Measurements from ENCODE around the gene AAR2. TPM values are rescaled to one million over a fixed set of nuclear protein-coding genes. Genes with fewer than 3 reads are reported as not detected.
A peak's percentile ranks its signal among the peaks of the same experiment; 100 is the strongest.

AAR2 gene
- total RNA-seq, 1 donor from 2014 or later: 36.2 TPM

GRCh38 chr20:36217226-36217625, 19.1 kb upstream of the AAR2 start:
- no peak for DNase-seq (ENCODE audit: low read depth)

GRCh38 chr20:36218380-36219064, 17.8 kb upstream of the AAR2 start:
- no peak for DNase-seq (ENCODE audit: low read depth)

GRCh38 chr20:36219671-36220220, 16.5 kb upstream of the AAR2 start:
- no peak for DNase-seq (ENCODE audit: low read depth)

- DNase-seq (ENCODE audit: low read depth): no peak
These were observed 10.6 kb upstream of the AAR2 start for GRCh38 chr20:36225666-36226065.

GRCh38 chr20:36228770-36229169, 7.5 kb upstream of the AAR2 start:
- DNase-seq (ENCODE audit: low read depth): no peak

- DNase-seq (ENCODE audit: low read depth): no peak
These were observed 6.3 kb upstream of the AAR2 start for GRCh38 chr20:36230019-36230418.

- no peak for DNase-seq (ENCODE audit: low read depth)
These were observed 4.9 kb upstream of the AAR2 start for GRCh38 chr20:36231331-36231730.

- peak; percentile 27 for DNase-seq (ENCODE audit: low read depth)
These were observed 1.4 kb upstream of the AAR2 start for GRCh38 chr20:36234771-36235320.

- no peak for DNase-seq (ENCODE audit: low read depth)
These were observed 476 bp downstream of the AAR2 start for GRCh38 chr20:36236786-36237121.

- no peak for DNase-seq (ENCODE audit: low read depth)
These were observed 1.2 kb downstream of the AAR2 start for GRCh38 chr20:36237477-36237876.

- no peak for DNase-seq (ENCODE audit: low read depth)
These were observed 1.9 kb downstream of the AAR2 start for GRCh38 chr20:36238153-36238552.

GRCh38 chr20:36238760-36239159, 2.5 kb downstream of the AAR2 start:
- no peak for DNase-seq (ENCODE audit: low read depth)

- DNase-seq (ENCODE audit: low read depth): no peak
These were observed 3.8 kb downstream of the AAR2 start for GRCh38 chr20:36240076-36240475.

GRCh38 chr20:36241678-36242077, 5.4 kb downstream of the AAR2 start:
- no peak for DNase-seq (ENCODE audit: low read depth)

- peak; percentile 36 for DNase-seq (ENCODE audit: low read depth)
These were observed 7.4 kb downstream of the AAR2 start for GRCh38 chr20:36243726-36244125.

GRCh38 chr20:36246401-36246800, 10.1 kb downstream of the AAR2 start:
- no peak for DNase-seq (ENCODE audit: low read depth)

- DNase-seq (ENCODE audit: low read depth): no peak
These were observed 12.6 kb downstream of the AAR2 start for GRCh38 chr20:36248836-36249235.

- no peak for DNase-seq (ENCODE audit: low read depth)
These were observed 13.2 kb downstream of the AAR2 start for GRCh38 chr20:36249450-36249849.

- DNase-seq (ENCODE audit: low read depth): peak; percentile 25
These were observed 15.1 kb downstream of the AAR2 start for GRCh38 chr20:36251426-36251825.

- peak; percentile 26 for DNase-seq (ENCODE audit: low read depth)
These were observed 16.2 kb downstream of the AAR2 start for GRCh38 chr20:36252511-36252910.

GRCh38 chr20:36253036-36253435, 16.8 kb downstream of the AAR2 start:
- no peak for DNase-seq (ENCODE audit: low read depth)

GRCh38 chr20:36254076-36254475, 17.8 kb downstream of the AAR2 start:
- no peak for DNase-seq (ENCODE audit: low read depth)

- DNase-seq (ENCODE audit: low read depth): no peak
These were observed 19.2 kb downstream of the AAR2 start for GRCh38 chr20:36255445-36255844.
